Measurements from ENCODE around the gene MRPL3.

DNA sequence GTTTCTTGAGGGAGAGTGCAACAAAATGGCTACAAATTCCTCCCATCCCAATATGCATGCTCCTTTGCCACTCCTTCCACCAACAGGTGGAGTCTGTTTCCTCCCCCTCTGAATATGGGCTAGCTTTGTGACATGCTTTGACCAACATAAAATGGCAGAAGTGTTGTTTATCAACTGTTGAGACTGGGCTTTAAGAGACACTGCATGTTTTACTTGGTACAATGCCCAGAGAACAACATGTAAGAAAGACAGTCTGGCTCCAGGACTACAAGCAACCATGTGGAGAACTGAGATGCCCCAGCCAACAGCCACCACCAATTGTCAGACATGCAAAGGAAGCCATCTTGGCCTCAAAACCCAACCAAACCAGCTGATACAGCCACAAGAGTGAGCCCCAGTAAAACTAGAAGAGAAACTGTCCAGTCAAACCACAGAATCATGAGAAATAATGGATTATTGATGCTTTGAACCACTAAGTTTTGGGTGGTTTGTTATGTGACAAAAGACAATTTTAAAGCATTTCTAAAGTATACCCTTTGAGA lies 80.7 kb downstream of the MRPL3 start:
- no peak for TF ChIP-seq EZH2 (IDR thresholded peaks at IDR 0.05; ENCODE audit: insufficient read depth, poor library complexity, severe bottlenecking)
- TF ChIP-seq EZH2phosphoT487 (IDR thresholded peaks at IDR 0.05; ENCODE audit: insufficient read depth, low read depth), result no peak
